HG02610 (cell line): ENCODE measurements around the gene CDH4.

Experiments
- ATAC-seq: cut with Tn5 transposase; IDR thresholded peaks from one replicate; pipeline ENCODE4 v1.9.1; 2021; ENCODE audit warnings: mild to moderate bottlenecking, moderate library complexity; ENCODE audit not compliant: unreplicated experiment

Gene CDH4

GRCh38 chr20:61697666-61698597 lies 445.9 kb downstream of the CDH4 start:
- no peak for ATAC-seq

GRCh38 chr20:61698598-61699494 lies 446.8 kb downstream of the CDH4 start:
- no peak for ATAC-seq

GRCh38 chr20:61699495-61700374 lies 447.7 kb downstream of the CDH4 start:
- ATAC-seq = no peak

- no peak for ATAC-seq
Measured at GRCh38 chr20:61700595-61701140, 448.6 kb downstream of the CDH4 start.

GRCh38 chr20:61701401-61701800 lies 449.3 kb downstream of the CDH4 start:
- no peak for ATAC-seq

GRCh38 chr20:61701802-61702201 lies 449.7 kb downstream of the CDH4 start:
- ATAC-seq = no peak

GRCh38 chr20:61702246-61702645 lies 450.2 kb downstream of the CDH4 start:
- no peak for ATAC-seq

GRCh38 chr20:61704661-61705060 lies 452.6 kb downstream of the CDH4 start:
- ATAC-seq = no peak

GRCh38 chr20:61705386-61706258 lies 453.6 kb downstream of the CDH4 start:
- ATAC-seq = no peak

- ATAC-seq = no peak
Measured at GRCh38 chr20:61706259-61706961, 454.3 kb downstream of the CDH4 start.

- ATAC-seq = no peak
Measured at GRCh38 chr20:61708891-61709290, 456.8 kb downstream of the CDH4 start.

GRCh38 chr20:61710108-61710507 lies 458.0 kb downstream of the CDH4 start:
- ATAC-seq = no peak

GRCh38 chr20:61712688-61713087 lies 460.6 kb downstream of the CDH4 start:
- ATAC-seq = no peak

- no peak for ATAC-seq
Measured at GRCh38 chr20:61718361-61719005, 466.4 kb downstream of the CDH4 start.

GRCh38 chr20:61719691-61720347 lies 467.8 kb downstream of the CDH4 start:
- ATAC-seq = no peak

- no peak for ATAC-seq
Measured at GRCh38 chr20:61720348-61720696, 468.3 kb downstream of the CDH4 start.

GRCh38 chr20:61722146-61722678 lies 470.2 kb downstream of the CDH4 start:
- ATAC-seq = no peak
